Spleen (tissue), 7 donors: Measurements from ENCODE around the gene GNS.

Source experiments
- CTCF ChIP-seq, 11 experiments: fragments of 200-600 bp in 7 of 11; fragments of 450-650 bp in 4 of 11; sonication (generic) in 4 of 11; IDR thresholded peaks in 8 of 11; conservative IDR thresholded peaks in 3 of 11; 1 replicate in 7 of 11; 2 replicates in 4 of 11; pipeline versions ENCODE4 v1.4.0 to v1.8.0; 2016 to 2021; ENCODE audit warnings: antibody characterized with exemption in 11 of 11, inconsistent platforms in 4 of 11, mild to moderate bottlenecking in 1 of 11
- POLR2A ChIP-seq, 3 donors: fragments of 450-650 bp; IDR thresholded peaks; one replicate each; pipeline ENCODE4 v1.5.1; 2017; ENCODE audit warnings: antibody characterized with exemption in 3 of 3, mild to moderate bottlenecking in 1 of 3
- donor health status: DM: no; HTN: no; CAD: no; lungs with moderate emphysema.
- donor health status: DM: no; HTN: no; CAD: no.
- donor health status: DM: no; HTN: no; CAD: no.

- no peak for TF ChIP-seq CTCF (IDR thresholded peaks at IDR 0.05 in 8 of 11, conservative IDR thresholded peaks at IDR 0.05 in 3 of 11)
- TF ChIP-seq POLR2A (IDR thresholded peaks at IDR 0.05), result no peak
Measured at GRCh38 chr12:64745980-64746379, 13.2 kb downstream of the GNS start.
